SK-N-MC (cell line): ENCODE measurements around the gene MRNIP.

ENCODE experiments used
- EZH2 ChIP-seq: fragments of 200-600 bp; sonication (generic); IDR thresholded peaks from one replicate; pipeline ENCODE4 v1.6.1; 2017; ENCODE audit warnings: antibody characterized with exemption
- POLR2AphosphoS5 ChIP-seq: IDR thresholded peaks from 2 replicates; pipeline ENCODE4 v1.6.1; 2012; ENCODE audit warnings: mild to moderate bottlenecking, low read depth, low read length, borderline replicate concordance

- no peak for TF ChIP-seq EZH2
- no peak for TF ChIP-seq POLR2AphosphoS5
Measured at GRCh38 chr5:179803651-179804554, 54.7 kb downstream of the MRNIP start.
